HG03342 (cell line): ENCODE measurements around the gene VASH2.
A peak's percentile ranks its signal among the peaks of the same experiment; 100 is the strongest.
"Not testable (repeated sequence)": the region's sequence is repeated elsewhere in the genome, so short reads cannot be mapped to it uniquely, and the experiment has no call there.

Source experiments
- ATAC-seq: cut with Tn5 transposase; IDR thresholded peaks from one replicate; pipeline ENCODE4 v1.9.1; 2021; ENCODE audit warnings: mild to moderate bottlenecking, moderate library complexity; ENCODE audit not compliant: unreplicated experiment

The VASH2 gene

GRCh38 chr1:212950243-212951125 is at the start of gene VASH2:
Gene VASH2 (plus strand): TSS chr1:212950541. CDS start chr1:212951543, 1,002 bp downstream.
- peak; percentile 94 for ATAC-seq

DNA sequence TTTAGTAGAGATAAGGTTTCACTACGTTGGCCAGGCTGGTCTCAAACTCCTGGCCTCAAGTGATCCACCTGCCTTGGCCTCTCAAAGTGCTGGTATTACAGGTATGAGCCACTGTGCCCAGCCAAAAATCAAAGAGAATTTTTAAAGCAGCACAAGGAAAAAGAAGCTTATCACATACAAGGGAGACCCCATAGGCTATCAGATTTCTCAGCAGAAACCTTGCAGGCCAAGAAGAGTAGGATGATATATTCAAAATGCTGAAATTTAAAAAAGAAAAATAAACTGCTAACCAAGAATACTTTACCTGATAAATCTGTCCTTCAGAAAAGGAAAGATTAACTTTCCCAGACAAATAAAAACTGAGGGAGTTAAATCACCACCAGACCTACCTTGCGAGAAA is 49.1 kb upstream of the VASH2 start:
- no peak for ATAC-seq

DNA sequence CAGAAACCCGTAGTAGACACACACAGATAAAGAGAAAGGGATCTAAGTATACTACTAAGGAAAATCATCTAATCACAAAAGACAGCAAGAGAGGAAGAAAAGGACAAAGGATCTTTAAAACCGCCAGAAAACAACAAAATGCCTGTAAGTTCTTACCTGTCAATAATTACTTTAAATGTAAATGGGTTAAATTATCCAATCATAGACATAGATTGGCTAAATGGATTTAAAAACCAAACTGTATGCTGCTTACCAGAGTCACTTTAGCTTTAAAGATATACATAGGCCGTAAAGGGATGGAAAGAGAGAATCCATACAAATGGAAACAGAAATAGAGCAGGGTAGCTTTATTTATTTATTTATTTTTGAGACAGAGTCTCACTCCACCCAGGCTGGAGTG is 48.3 kb upstream of the VASH2 start:
- ATAC-seq = no peak

- ATAC-seq = no peak
Observed at GRCh38 chr1:212903664-212904063, 46.7 kb upstream of the VASH2 start.

DNA sequence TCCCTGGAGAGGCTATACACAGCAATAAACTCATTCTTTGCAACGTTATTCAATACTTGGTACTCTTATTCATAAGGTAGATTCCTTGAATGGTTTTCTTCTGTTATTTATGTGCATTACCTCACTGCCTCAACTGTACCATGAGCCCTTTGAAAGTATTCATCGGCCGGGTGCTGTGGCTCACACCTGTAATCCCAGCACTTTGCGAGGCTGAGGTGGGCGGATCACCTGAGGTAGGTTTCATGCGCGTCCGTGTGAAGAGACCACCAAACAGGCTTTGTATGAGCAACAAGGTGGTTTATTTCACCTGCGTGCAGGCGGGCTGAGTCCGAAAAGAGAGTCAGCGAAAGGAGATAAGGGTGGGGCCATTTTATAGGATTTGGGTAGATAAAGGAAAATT is 42.3 kb upstream of the VASH2 start:
- not testable (repeated sequence) for ATAC-seq

GRCh38 chr1:212908971-212909370 is 41.4 kb upstream of the VASH2 start:
- no peak for ATAC-seq

DNA sequence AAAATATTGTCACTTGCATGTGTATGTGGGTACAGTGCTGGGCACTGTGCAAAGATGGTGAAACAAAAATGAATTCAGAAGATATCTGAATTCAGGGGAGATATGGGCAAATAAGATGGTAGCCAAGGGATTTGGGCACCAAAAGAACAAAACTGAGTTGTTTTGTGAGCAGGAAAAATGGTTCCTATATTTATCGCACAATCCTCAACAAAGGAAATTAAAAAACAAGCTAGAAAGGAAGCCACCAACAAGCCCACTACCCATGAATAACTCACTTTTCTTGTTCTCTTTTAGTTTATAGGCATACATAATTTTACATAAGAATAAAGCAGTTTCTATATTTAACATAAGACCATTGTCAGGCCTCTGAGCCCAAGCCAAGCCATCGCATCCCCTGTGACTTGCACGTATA is 40.7 kb upstream of the VASH2 start:
- ATAC-seq = no peak

DNA sequence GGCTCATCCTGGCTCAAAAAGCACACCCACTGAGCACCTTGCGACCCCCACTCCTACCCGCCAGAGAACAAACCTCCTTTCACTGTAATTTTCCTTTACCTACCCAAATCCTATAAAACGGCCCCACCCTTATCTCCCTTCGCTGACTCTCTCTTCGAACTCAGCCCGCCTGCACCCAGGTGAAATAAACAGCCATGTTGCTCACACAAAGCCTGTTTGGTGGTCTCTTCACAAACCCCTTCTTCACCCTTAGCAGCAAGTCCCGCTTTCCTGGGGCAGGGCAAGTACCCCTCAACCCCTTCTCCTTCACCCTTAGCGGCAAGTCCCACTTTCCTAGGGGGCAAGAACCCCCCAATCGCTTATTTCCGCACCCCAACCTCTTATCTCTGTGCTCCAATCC is 40.1 kb upstream of the VASH2 start:
- not testable (repeated sequence) for ATAC-seq

- not testable (repeated sequence) for ATAC-seq
Observed at GRCh38 chr1:212913638-212914037, 36.7 kb upstream of the VASH2 start.

GRCh38 chr1:212914110-212914509 is 36.2 kb upstream of the VASH2 start:
- not testable (repeated sequence) for ATAC-seq

DNA sequence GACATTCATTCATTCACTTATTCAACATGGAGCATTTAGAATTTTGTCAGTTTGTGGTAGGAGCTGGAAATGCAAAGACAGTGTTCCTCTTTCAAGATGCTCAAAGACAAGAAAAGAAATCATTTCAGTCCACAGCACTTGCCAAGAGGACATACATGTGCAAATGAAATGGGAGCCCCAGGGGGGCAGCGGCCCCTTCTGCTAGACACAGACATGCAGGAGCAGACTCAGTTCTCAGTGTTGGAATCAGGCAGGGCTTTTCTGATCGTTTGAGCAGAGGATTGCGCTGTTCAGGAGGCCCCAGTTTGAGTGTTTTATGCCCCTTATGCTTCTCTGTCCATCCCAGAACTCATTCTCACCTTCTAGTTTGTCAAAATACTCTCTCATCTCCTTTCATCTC is 35.6 kb upstream of the VASH2 start:
- ATAC-seq = no peak

- no peak for ATAC-seq
Observed at GRCh38 chr1:212915245-212916091, 34.9 kb upstream of the VASH2 start.

GRCh38 chr1:212916481-212917133 is 33.7 kb upstream of the VASH2 start:
- no peak for ATAC-seq

- no peak for ATAC-seq
Observed at GRCh38 chr1:212917134-212917485, 33.2 kb upstream of the VASH2 start.

GRCh38 chr1:212917858-212918257 is 32.5 kb upstream of the VASH2 start:
- no peak for ATAC-seq

- no peak for ATAC-seq
Observed at GRCh38 chr1:212918824-212919223, 31.5 kb upstream of the VASH2 start.

DNA sequence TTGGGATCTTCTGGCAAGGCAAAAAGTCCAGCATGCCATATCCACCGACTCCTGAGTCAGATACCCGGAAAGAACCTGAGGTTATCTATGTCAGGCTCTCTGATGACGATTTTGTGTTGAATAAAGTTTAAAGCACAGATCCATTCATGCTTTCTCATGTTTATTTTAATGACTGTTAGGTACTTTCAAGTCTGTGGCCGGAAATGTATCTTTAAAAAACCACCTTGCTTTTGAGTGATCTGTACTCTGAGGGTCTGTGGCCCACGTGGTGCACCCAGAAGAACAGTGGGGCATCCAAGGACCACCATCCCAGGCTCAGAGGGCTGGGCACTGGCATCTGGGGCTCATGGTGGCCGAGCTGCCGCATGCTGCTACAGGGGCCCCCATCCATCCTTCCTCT is 30.1 kb upstream of the VASH2 start:
- ATAC-seq = no peak

GRCh38 chr1:212920896-212921295 is 29.4 kb upstream of the VASH2 start:
- ATAC-seq = no peak

DNA sequence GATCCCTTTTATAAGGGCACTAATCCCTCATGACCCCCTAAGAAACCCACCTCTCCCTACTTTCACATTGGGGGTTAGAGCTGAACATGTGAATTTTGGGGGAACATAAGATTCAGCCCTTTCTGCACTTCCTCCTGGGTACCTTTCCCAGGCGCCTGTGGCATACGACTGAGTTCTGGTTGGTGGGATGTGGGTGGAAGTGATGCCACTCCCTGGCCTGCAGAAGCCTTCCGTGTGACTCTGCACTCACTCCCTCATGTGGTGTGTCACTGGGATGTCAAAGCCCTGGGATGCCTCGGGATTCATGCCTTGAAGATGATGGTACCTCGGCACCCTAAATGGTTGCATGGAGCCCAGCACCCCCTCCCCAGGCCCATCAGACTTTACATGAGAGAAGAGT is 28.3 kb upstream of the VASH2 start:
- ATAC-seq = no peak

GRCh38 chr1:212926372-212926771 is 24.0 kb upstream of the VASH2 start:
- no peak for ATAC-seq
